ENCODE results near the gene C7. TPM values are rescaled to one million over a fixed set of nuclear protein-coding genes. Genes with fewer than 3 reads are reported as not detected.
"Not testable (repeated sequence)": the region's sequence is repeated elsewhere in the genome, so short reads cannot be mapped to it uniquely, and the experiment has no call there.

C7 gene
- total RNA-seq, 1 experiment from 2014 or later: not detected

GRCh38 chr5:40875958-40876357 lies 33.3 kb upstream of the C7 start:
- Mint-ChIP-seq H3K4me3 (ENCODE audit: unreplicated experiment) (no peak overlapping the region), H3K27ac (ENCODE audit: low read depth, unreplicated experiment) (no peak overlapping the region), H3K4me1 (ENCODE audit: insufficient read depth, unreplicated experiment) (peaks cover 3% of the 10 kb centered on the region), H3K27me3 (ENCODE audit: insufficient read depth, unreplicated experiment) (no peaks in the 10 kb centered on the region), H3K36me3 (ENCODE audit: insufficient read depth, unreplicated experiment) (no peaks in the 10 kb centered on the region), H3K9me3 (ENCODE audit: unreplicated experiment) (peaks cover 14% of the 10 kb centered on the region)
- no peak for DNase-seq (ENCODE audit: unreplicated experiment)
- ChIA-PET CTCF (interaction anchor here (1.0 kb wide), 1 partner anchor 13 kb away, joined by 4 read pairs; no protein-coding TSS in a partner anchor), POLR2A (interaction anchor here (1.6 kb wide), 1 partner anchor 34 kb away, joined by 4 read pairs; the partner anchor contains the start of gene CARD6)
- BruUV-seq (replicated peaks): no TSS peak
- intact Hi-C loops (cut with micrococcal nuclease): loop anchor here (5.0 kb wide), 1 partner anchor 929 kb away; no protein-coding TSS in a partner anchor
- TF ChIP-seq, protein P1, sequence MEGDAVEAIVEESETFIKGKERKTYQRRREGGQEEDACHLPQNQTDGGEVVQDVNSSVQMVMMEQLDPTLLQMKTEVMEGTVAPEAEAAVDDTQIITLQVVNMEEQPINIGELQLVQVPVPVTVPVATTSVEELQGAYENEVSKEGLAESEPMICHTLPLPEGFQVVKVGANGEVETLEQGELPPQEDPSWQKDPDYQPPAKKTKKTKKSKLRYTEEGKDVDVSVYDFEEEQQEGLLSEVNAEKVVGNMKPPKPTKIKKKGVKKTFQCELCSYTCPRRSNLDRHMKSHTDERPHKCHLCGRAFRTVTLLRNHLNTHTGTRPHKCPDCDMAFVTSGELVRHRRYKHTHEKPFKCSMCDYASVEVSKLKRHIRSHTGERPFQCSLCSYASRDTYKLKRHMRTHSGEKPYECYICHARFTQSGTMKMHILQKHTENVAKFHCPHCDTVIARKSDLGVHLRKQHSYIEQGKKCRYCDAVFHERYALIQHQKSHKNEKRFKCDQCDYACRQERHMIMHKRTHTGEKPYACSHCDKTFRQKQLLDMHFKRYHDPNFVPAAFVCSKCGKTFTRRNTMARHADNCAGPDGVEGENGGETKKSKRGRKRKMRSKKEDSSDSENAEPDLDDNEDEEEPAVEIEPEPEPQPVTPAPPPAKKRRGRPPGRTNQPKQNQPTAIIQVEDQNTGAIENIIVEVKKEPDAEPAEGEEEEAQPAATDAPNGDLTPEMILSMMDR (IDR thresholded peaks at IDR 0.05; ENCODE audit: unreplicated experiment): no peak

DNA sequence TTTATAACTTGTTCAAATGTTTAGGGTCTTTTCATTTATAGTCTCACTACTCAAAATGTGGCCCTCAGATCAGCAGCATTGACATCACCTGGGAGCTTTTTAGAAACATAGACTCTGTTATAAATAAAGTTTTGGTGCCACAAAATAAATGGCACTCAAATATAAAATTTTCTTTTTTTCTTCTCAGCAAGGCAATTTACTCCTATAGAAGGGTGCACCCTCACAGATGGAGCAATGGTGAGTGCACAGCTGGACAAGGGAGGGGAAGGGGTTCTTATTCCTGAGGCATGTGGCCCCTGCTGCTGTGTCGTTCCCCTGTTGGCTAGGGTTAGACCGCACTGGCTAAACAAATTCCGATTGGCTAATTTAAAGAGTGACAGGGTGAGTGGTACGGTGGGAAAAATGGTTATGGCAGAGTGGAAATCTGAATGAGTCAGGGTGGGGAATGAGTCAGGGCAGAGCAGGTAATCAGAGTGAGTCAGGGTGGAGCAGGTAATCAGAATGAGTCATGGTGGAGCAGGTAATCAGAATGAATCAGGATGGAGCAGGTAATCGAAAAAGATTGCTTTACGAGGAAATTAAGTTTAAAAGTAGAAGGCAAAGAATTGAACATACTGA lies 31.8 kb upstream of the C7 start:
- BruUV-seq (replicated peaks): no TSS peak
- no peak overlapping the region for H3K4me3 Mint-ChIP-seq (ENCODE audit: unreplicated experiment)
- CTCF ChIA-PET: interaction anchor here (0.7 to 2.0 kb wide), 4 partner anchors 11 to 1296 kb away, joined by 3 to 9 read pairs (median 4); no protein-coding TSS in a partner anchor
- DNase-seq (ENCODE audit: unreplicated experiment): peak; percentile 32
- H3K27ac Mint-ChIP-seq (ENCODE audit: low read depth, unreplicated experiment): no peak overlapping the region
- TF ChIP-seq, protein P1 (IDR thresholded peaks at IDR 0.05; ENCODE audit: unreplicated experiment): no peak
- POLR2A ChIA-PET: interaction anchor here (0.6 kb wide), 1 partner anchor 917 kb away, joined by 3 read pairs; no protein-coding TSS in a partner anchor
- H3K4me1 Mint-ChIP-seq (ENCODE audit: insufficient read depth, unreplicated experiment): no peaks in the 10 kb centered on the region
- no peaks in the 10 kb centered on the region for H3K27me3 Mint-ChIP-seq (ENCODE audit: insufficient read depth, unreplicated experiment)
- H3K36me3 Mint-ChIP-seq (ENCODE audit: insufficient read depth, unreplicated experiment): no peaks in the 10 kb centered on the region
- H3K9me3 Mint-ChIP-seq (ENCODE audit: unreplicated experiment): peaks cover 14% of the 10 kb centered on the region
- intact Hi-C loops (cut with micrococcal nuclease): loop anchor here (5.0 kb wide), 1 partner anchor 930 kb away; no protein-coding TSS in a partner anchor

DNA sequence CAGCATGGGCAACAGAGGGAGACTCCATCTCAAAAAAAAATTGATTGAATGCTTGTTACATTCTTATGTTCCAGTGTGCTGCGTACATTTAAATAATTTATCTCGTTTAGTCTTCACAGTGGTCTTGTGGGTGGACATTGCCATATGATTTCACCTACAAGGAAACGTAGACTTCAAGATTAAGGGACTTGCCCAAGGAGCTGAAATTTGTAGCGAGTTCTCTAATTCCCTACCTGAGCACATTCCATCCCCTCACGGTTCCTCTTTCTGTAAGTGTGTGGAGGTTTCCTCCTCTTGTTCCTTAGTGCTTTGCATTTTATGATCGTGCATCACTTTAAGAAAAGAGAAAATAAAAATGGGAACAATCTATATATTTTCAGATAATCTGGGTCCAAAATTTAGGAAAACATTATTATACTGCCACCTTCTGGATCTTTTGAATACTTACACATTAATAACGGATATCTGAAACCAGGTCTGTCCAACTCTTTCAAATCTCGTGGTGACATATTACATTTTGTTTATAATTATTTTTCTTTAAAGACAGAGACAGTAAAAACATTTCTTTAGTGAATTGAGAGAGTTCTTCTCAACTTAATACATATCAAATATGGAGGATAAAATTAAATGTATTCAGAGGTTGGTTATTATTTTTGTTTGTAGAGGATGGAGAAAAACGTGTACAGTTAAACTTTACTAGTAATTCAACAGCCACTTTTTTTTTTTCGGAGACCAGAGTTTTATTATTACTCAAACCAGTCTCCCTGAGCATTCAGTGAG lies 29.9 kb upstream of the C7 start:
- Mint-ChIP-seq H3K4me1 (ENCODE audit: insufficient read depth, unreplicated experiment) (no peaks in the 10 kb centered on the region), H3K9me3 (ENCODE audit: unreplicated experiment) (peaks cover 14% of the 10 kb centered on the region), H3K36me3 (ENCODE audit: insufficient read depth, unreplicated experiment) (no peaks in the 10 kb centered on the region), H3K27me3 (ENCODE audit: insufficient read depth, unreplicated experiment) (no peaks in the 10 kb centered on the region), H3K4me3 (ENCODE audit: unreplicated experiment) (no peak overlapping the region), H3K27ac (ENCODE audit: low read depth, unreplicated experiment) (no peak overlapping the region)
- TF ChIP-seq, protein P1 (IDR thresholded peaks at IDR 0.05; ENCODE audit: unreplicated experiment): peak; percentile 37
- DNase-seq (ENCODE audit: unreplicated experiment): peak; percentile 38
- intact Hi-C loops (cut with micrococcal nuclease): loop anchor here (1.0 to 5.0 kb wide), 5 partner anchors 124 to 1301 kb away; partner anchors contain the start of gene TTC33
- no TSS peak for BruUV-seq (replicated peaks)
- ChIA-PET CTCF (interaction anchor here (0.6 to 2.0 kb wide), 21 partner anchors 10 to 1300 kb away, joined by 3 to 9 read pairs (median 3); partner anchors contain the start of genes C7 and TTC33), POLR2A (interaction anchor here (0.7 to 0.8 kb wide), 2 partner anchors 21 to 38 kb away, joined by 3 to 4 read pairs; partner anchors contain the start of gene CARD6)

GRCh38 chr5:40882291-40882690 lies 27.0 kb upstream of the C7 start:
- Mint-ChIP-seq H3K36me3 (ENCODE audit: insufficient read depth, unreplicated experiment) (no peaks in the 10 kb centered on the region), H3K4me1 (ENCODE audit: insufficient read depth, unreplicated experiment) (no peaks in the 10 kb centered on the region), H3K4me3 (ENCODE audit: unreplicated experiment) (no peak overlapping the region), H3K9me3 (ENCODE audit: unreplicated experiment) (peaks cover 7% of the 10 kb centered on the region), H3K27me3 (ENCODE audit: insufficient read depth, unreplicated experiment) (no peaks in the 10 kb centered on the region), H3K27ac (ENCODE audit: low read depth, unreplicated experiment) (no peak overlapping the region)
- BruUV-seq (replicated peaks): no TSS peak
- ChIA-PET CTCF (interaction anchor here (1.5 kb wide), 1 partner anchor 1168 kb away, joined by 3 read pairs; no protein-coding TSS in a partner anchor), POLR2A (no interaction called here)
- TF ChIP-seq, protein P1 (IDR thresholded peaks at IDR 0.05; ENCODE audit: unreplicated experiment): no peak
- intact Hi-C loops (cut with micrococcal nuclease): no loop called here
- no peak for DNase-seq (ENCODE audit: unreplicated experiment)

- H3K27ac Mint-ChIP-seq (ENCODE audit: low read depth, unreplicated experiment); DNase-seq (ENCODE audit: unreplicated experiment); BruUV-seq (replicated peaks); H3K27me3 Mint-ChIP-seq (ENCODE audit: insufficient read depth, unreplicated experiment); intact Hi-C loops (cut with micrococcal nuclease); H3K4me1 Mint-ChIP-seq (ENCODE audit: insufficient read depth, unreplicated experiment); H3K36me3 Mint-ChIP-seq (ENCODE audit: insufficient read depth, unreplicated experiment); H3K9me3 Mint-ChIP-seq (ENCODE audit: unreplicated experiment); H3K4me3 Mint-ChIP-seq (ENCODE audit: unreplicated experiment): not testable (repeated sequence)
- CTCF ChIA-PET: interaction anchor here (0.6 to 1.5 kb wide), 3 partner anchors 35 to 1169 kb away, joined by 3 to 4 read pairs (median 4); no protein-coding TSS in a partner anchor
- POLR2A ChIA-PET: interaction anchor here (0.6 kb wide), 1 partner anchor 245 kb away, joined by 3 read pairs; no protein-coding TSS in a partner anchor
These were observed 26.2 kb upstream of the C7 start for GRCh38 chr5:40883051-40883450.

Data from MCF 10A (cell line).